Measurements from ENCODE around the gene EIF4A2. TPM values are rescaled to one million over a fixed set of nuclear protein-coding genes. Genes with fewer than 3 reads are reported as not detected.

The EIF4A2 gene
- total RNA-seq, 1 experiment from 2014 or later: 219 TPM

DNA sequence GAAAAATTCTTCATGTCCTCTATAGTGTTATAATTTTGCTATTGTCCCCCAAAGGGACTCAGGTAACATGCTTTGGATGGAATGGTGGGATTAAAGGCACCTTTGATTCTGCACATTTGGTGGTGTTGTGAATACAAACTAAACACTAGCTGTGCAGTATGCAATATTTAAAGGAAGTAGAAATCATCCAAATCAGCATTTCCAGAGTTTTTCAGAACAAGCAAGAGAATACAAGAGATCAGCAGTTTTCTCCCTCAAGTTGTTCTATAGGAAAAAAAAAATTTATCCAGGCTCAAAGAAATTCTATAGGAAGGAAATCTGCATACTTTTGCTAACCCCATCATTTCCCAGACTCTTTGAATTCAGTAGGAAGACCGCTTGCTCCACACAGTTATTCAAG, 48.9 kb downstream of the EIF4A2 start:
- CTCF ChIA-PET: no interaction called here
- in situ Hi-C loops (cut with HindIII; ENCODE audit: low pct_unique_long_range_greater_than_20kb, low sequenced_read_pairs): no loop called here

More for the DNA sequence above, 48.9 kb downstream of the EIF4A2 start:
- POLR2A ChIA-PET: no interaction called here
- DNase-seq (ENCODE audit: low read depth, low spot score) (no peak), ATAC-seq (no peak)
- Histone ChIP-seq H3K27ac (ENCODE audit: low read length) (no peak overlapping the region), H3K36me3 (ENCODE audit: control insufficient read depth, insufficient read depth, low read length) (no peaks in the 10 kb centered on the region), H3K4me1 (ENCODE audit: control insufficient read depth, insufficient read depth, low read length) (no peaks in the 10 kb centered on the region), H3K4me3 (ENCODE audit: low read depth in 2 of 2, low read length in 2 of 2) (no peak overlapping the region), H3K9me3 (ENCODE audit: control insufficient read depth, insufficient read depth, low read depth, low read length) (no peaks in the 10 kb centered on the region), H3K27me3 (ENCODE audit: control insufficient read depth, insufficient read depth, low read length) (peaks cover 47% of the 10 kb centered on the region)
- no peak for TF ChIP-seq REST (IDR thresholded peaks at IDR 0.05; ENCODE audit: insufficient read depth in 1 of 2, low read depth in 2 of 2, low read length in 1 of 2)
- TF ChIP-seq TCF7L2 (IDR thresholded peaks at IDR 0.05; ENCODE audit: low read depth, low read length): no peak
- no peak for TF ChIP-seq POLR2AphosphoS5 (IDR thresholded peaks at IDR 0.05; ENCODE audit: low read depth, low read length)
- no peak for TF ChIP-seq SIN3A (IDR thresholded peaks at IDR 0.05; ENCODE audit: borderline replicate concordance, insufficient read depth, low read depth, low read length)
- no TSS peak for BruUV-seq (replicated peaks)
- intact Hi-C loops (cut with micrococcal nuclease; ENCODE audit: unreplicated experiment): loop anchor here (10.0 kb wide), 1 partner anchor 883 kb away; no protein-coding TSS in a partner anchor

Small RNAs within 50 kb of the gene (microRNA-seq; reads per million reads assigned to microRNA genes)
- gene MIR1248 (ENCODE audit: unreplicated experiment): 19.7 reads per million, percentile 37 among the genes with 10 or more reads in this experiment

Other genes with a start within 250 kb of the EIF4A2 start
- 2.8 TPM for gene CRYGS, start 239.2 kb upstream of the EIF4A2 start, total RNA-seq (2021; ENCODE audit: unreplicated experiment)
- 14.5 TPM for gene TBCCD1, start 216.2 kb upstream of the EIF4A2 start, total RNA-seq (2021; ENCODE audit: unreplicated experiment)
- gene DNAJB11, start 212.9 kb upstream of the EIF4A2 start, total RNA-seq (2021; ENCODE audit: unreplicated experiment): 87.9 TPM
- 0.85 TPM for gene AHSG, start 170.5 kb upstream of the EIF4A2 start, total RNA-seq (2021; ENCODE audit: unreplicated experiment)
- gene FETUB, start 143.2 kb upstream of the EIF4A2 start, total RNA-seq (2021; ENCODE audit: unreplicated experiment): not detected
- not detected for gene HRG, start 117.6 kb upstream of the EIF4A2 start, total RNA-seq (2021; ENCODE audit: unreplicated experiment)
- 0.23 TPM for gene KNG1, start 66.2 kb upstream of the EIF4A2 start, total RNA-seq (2021; ENCODE audit: unreplicated experiment)
- gene RFC4, start 22.9 kb downstream of the EIF4A2 start, total RNA-seq (2021; ENCODE audit: unreplicated experiment): 70.7 TPM
- not detected for gene ADIPOQ, start 59.1 kb downstream of the EIF4A2 start, total RNA-seq (2021; ENCODE audit: unreplicated experiment)
- 3.3 TPM for gene ST6GAL1, start 146.9 kb downstream of the EIF4A2 start, total RNA-seq (2021; ENCODE audit: unreplicated experiment)

Measured in Panc1 (cell line).